ENCODE data around the gene CARD16.
A peak's percentile ranks its signal among the peaks of the same experiment; 100 is the strongest.

The CARD16 gene

DNA sequence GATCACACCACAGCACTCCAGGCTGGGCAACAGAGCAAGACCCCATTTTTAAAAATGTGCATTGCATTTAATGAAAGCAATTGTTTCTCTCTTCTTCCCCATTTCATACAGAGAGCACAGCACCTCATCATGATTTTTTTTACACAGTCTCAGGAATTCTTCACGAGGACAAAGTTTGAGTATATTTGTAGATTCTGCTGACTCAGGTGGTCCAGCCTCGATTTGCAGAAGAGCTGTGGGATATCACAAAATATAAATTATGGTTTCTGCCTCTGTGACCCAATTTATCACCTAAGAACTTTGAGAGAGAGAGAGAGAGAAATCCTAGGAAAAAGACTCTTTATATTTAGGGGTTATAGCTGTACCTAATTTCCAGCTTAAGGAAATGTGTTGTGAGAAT is 42.0 kb downstream of the CARD16 start:
- H3K4me3 ChIP-seq (ENCODE audit: low read length): no peak overlapping the region
- TF ChIP-seq, protein P1, sequence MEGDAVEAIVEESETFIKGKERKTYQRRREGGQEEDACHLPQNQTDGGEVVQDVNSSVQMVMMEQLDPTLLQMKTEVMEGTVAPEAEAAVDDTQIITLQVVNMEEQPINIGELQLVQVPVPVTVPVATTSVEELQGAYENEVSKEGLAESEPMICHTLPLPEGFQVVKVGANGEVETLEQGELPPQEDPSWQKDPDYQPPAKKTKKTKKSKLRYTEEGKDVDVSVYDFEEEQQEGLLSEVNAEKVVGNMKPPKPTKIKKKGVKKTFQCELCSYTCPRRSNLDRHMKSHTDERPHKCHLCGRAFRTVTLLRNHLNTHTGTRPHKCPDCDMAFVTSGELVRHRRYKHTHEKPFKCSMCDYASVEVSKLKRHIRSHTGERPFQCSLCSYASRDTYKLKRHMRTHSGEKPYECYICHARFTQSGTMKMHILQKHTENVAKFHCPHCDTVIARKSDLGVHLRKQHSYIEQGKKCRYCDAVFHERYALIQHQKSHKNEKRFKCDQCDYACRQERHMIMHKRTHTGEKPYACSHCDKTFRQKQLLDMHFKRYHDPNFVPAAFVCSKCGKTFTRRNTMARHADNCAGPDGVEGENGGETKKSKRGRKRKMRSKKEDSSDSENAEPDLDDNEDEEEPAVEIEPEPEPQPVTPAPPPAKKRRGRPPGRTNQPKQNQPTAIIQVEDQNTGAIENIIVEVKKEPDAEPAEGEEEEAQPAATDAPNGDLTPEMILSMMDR (IDR thresholded peaks at IDR 0.05; ENCODE audit: insufficient read depth, low read depth, low read length, missing control alignments): no peak
- DNase-seq (ENCODE audit: low read depth): no peak

DNA sequence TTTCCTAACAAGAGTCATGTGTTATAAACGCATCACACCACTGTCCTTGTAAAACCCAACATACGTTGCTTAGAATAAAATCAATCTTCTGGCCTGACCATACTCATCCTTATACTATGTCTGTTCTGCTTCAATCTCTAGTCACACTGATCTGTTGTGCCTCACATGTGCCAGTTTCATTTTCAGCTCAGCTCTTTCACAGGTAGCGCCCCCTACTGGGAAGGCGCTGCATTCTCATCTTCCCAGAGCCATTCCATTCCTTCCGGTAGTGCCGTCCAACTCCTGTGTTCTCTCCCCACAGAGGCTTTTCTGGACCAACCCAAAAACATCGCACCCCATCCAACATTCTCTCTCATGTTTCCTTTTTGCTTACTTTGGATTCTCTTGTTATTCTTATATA is 44.3 kb downstream of the CARD16 start:
- TF ChIP-seq, protein P1 (IDR thresholded peaks at IDR 0.05; ENCODE audit: insufficient read depth, low read depth, low read length, missing control alignments): peak; percentile 45
- DNase-seq (ENCODE audit: low read depth): peak; percentile 2
- H3K4me3 ChIP-seq (ENCODE audit: low read length): no peak overlapping the region

DNA sequence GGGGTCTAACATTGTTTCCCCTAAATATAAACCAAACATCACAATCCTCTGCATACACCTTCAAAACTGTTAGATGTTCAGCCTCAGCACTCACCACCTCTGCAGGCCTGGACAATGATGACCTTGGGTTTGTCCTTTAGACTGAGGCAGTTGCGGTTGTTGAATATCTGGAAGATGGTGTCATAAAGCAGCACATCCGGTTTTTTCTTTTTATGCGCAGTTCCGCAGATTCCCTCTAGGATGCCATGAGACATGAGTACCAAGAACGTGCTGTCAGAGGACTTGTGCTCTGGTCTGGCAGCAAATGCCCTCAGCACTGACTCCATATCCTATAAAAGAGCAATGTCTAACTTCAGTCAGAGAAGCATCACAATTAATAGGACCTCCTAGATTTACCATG is 45.0 kb downstream of the CARD16 start:
- H3K4me3 ChIP-seq (ENCODE audit: low read length): no peak overlapping the region
- TF ChIP-seq, protein P1 (IDR thresholded peaks at IDR 0.05; ENCODE audit: insufficient read depth, low read depth, low read length, missing control alignments): no peak
- peak; percentile 6 for DNase-seq (ENCODE audit: low read depth)

DNA sequence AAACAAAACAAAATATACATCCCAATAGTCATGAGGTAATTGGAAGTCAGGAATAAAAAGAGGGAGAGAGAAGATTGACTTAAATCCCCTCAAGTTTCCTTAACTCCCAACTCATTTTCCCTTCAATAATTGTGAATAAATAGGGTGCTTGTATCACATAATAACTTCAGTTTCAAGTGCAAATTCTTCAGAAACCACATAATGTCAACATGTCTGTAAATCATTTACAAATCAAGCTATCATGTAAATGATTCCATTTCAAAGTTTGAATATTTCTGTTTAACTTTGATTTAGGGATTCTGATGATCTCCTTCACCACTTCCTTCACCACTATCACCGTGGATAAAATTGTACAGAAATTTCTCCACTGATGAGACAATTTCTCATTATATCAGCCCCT is 45.4 kb downstream of the CARD16 start:
- no peak overlapping the region for H3K4me3 ChIP-seq (ENCODE audit: low read length)
- no peak for DNase-seq (ENCODE audit: low read depth)
- TF ChIP-seq, protein P1 (IDR thresholded peaks at IDR 0.05; ENCODE audit: insufficient read depth, low read depth, low read length, missing control alignments): no peak

DNA sequence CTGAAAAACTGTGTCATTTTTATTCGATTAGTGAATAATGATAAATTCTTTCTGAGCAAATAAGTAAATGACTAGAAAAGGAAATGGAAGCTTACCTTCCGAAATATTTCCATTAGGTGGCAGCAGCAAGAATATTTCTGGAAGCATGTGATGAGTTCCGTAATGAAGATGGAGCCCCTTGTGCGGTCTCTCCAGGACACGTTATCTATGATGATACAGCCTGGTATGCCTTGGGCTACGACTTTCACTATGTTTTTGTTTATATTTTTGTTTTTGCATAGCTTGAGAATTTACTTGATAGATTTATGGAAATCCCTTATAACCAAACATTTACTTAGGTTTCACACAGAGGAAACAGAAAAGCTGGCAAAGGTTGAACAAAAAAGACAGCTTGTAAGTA is 47.8 kb downstream of the CARD16 start:
- no peak overlapping the region for H3K4me3 ChIP-seq (ENCODE audit: low read length)
- TF ChIP-seq, protein P1 (IDR thresholded peaks at IDR 0.05; ENCODE audit: insufficient read depth, low read depth, low read length, missing control alignments): no peak
- peak; percentile 3 for DNase-seq (ENCODE audit: low read depth)

DNA sequence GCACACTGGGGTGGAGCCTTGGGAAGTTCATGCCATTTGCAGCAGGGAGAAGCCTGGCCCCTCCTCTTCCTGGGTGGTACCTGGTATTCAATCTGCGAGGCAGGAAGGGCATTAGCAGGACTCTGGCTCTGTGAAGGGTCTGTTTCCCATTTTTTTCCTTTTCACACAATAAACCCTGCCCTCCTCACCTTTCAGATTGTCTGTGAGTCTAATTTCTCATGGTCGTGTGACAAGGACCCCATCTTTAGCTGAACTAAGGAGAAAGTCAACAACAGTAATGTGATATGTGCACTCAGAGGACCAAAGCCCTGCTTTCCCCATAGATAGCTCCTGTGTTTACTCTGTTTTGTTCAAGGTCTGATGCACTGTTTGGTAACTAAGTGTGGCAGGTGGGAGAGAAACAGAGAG is 50.1 kb downstream of the CARD16 start:
- TF ChIP-seq, protein P1 (IDR thresholded peaks at IDR 0.05; ENCODE audit: insufficient read depth, low read depth, low read length, missing control alignments): no peak
- no peak for DNase-seq (ENCODE audit: low read depth)
- H3K4me3 ChIP-seq (ENCODE audit: low read length): no peak overlapping the region

DNA sequence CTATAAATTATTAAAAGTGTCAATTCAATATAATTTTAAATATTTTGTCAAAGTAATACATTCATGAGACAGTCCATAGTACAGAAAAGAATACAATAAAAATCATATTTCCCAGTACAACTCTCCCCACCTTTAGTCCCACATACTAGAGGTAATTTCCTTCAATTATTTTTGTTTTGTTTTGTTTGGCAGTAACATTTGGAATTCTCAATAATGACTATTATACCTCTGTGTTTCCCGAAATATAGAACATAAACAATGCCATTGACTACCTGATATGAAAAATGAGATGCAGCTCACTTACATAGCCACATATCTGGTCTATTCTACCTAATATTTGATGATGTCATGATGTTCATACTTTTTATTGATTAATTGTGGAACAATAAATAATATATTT is 52.4 kb downstream of the CARD16 start:
- no peak overlapping the region for H3K4me3 ChIP-seq (ENCODE audit: low read length)
- TF ChIP-seq, protein P1 (IDR thresholded peaks at IDR 0.05; ENCODE audit: insufficient read depth, low read depth, low read length, missing control alignments): no peak
- DNase-seq (ENCODE audit: low read depth): no peak

Data from epithelial cell of esophagus (primary cell).